NB4 (cell line): Measurements from ENCODE around the gene MBOAT2.

Source experiments
- DNase-seq: peaks from one replicate; pipeline ENCODE4 v3.0.0; 2010; ENCODE audit warnings: low read depth
- H3K4me3 ChIP-seq: one replicate; pipeline ENCODE4 v1.5.1; 2011; ENCODE audit warnings: mild to moderate bottlenecking, low read depth, low read length, moderate library complexity
- MYC ChIP-seq: IDR thresholded peaks from 2 replicates; pipeline ENCODE4 v1.6.1; 2011; ENCODE audit warnings: low read depth, low read length
- POLR2A ChIP-seq: IDR thresholded peaks from 2 replicates; pipeline ENCODE4 v1.6.1; 2011; ENCODE audit warnings: mild to moderate bottlenecking; ENCODE audit not compliant: insufficient read length; ENCODE audit errors: extremely low read depth
- TF ChIP-seq, protein P1 (sequence below): IDR thresholded peaks from 2 replicates; pipeline ENCODE4 v1.6.1; 2011; ENCODE audit warnings: low read depth, low read length
- TF ChIP-seq, protein P2 (sequence below): IDR thresholded peaks from one replicate; pipeline ENCODE4 v1.5.1; 2012; ENCODE audit warnings: low read depth, low read length

MBOAT2 gene

DNA sequence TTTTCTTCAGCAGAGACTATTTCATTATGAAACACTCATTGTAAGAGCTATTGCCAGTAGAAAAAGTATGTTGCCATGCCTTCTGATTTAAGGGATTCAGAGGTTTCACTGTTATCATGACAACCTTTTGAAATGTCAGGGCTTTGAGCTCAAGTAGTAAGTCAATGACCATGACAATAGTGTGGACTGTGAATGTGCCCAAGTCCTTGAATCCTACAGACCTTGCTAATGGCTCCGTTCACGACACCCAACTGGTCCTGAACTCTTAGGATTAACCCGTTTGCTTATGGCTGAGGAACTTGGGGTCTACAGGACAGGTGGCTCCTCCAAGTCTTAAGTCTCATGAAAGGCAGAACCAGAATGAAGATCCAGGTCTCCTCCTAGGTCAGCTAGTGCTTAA lies 148.5 kb downstream of the MBOAT2 start:
- no peak overlapping the region for H3K4me3 ChIP-seq
- TF ChIP-seq MYC (no peak), POLR2A (no peak)
- TF ChIP-seq, protein P1, sequence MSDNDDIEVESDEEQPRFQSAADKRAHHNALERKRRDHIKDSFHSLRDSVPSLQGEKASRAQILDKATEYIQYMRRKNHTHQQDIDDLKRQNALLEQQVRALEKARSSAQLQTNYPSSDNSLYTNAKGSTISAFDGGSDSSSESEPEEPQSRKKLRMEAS = no peak
- TF ChIP-seq, protein P2, sequence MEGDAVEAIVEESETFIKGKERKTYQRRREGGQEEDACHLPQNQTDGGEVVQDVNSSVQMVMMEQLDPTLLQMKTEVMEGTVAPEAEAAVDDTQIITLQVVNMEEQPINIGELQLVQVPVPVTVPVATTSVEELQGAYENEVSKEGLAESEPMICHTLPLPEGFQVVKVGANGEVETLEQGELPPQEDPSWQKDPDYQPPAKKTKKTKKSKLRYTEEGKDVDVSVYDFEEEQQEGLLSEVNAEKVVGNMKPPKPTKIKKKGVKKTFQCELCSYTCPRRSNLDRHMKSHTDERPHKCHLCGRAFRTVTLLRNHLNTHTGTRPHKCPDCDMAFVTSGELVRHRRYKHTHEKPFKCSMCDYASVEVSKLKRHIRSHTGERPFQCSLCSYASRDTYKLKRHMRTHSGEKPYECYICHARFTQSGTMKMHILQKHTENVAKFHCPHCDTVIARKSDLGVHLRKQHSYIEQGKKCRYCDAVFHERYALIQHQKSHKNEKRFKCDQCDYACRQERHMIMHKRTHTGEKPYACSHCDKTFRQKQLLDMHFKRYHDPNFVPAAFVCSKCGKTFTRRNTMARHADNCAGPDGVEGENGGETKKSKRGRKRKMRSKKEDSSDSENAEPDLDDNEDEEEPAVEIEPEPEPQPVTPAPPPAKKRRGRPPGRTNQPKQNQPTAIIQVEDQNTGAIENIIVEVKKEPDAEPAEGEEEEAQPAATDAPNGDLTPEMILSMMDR = no peak
- DNase-seq = no peak

DNA sequence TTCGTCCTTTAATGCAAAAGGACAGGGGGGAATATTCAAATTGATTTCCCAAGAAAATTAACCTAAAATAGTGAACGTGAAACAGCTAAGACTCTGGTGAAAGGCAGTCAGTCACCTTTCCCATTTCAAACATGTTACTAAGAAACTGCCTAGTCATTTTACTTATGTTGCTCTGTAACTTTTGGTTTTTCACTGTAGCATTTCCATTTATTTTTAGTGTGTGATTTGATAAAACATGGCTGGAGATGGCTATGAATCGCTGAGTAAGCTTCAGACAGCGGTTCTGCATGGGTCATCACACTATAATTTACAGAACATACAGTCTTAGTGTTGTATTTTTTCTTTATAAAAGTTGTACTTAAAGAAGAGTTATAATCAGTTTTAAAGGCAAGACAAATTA lies 150.1 kb downstream of the MBOAT2 start:
- no peak for DNase-seq
- TF ChIP-seq, protein P1 = no peak

DNA sequence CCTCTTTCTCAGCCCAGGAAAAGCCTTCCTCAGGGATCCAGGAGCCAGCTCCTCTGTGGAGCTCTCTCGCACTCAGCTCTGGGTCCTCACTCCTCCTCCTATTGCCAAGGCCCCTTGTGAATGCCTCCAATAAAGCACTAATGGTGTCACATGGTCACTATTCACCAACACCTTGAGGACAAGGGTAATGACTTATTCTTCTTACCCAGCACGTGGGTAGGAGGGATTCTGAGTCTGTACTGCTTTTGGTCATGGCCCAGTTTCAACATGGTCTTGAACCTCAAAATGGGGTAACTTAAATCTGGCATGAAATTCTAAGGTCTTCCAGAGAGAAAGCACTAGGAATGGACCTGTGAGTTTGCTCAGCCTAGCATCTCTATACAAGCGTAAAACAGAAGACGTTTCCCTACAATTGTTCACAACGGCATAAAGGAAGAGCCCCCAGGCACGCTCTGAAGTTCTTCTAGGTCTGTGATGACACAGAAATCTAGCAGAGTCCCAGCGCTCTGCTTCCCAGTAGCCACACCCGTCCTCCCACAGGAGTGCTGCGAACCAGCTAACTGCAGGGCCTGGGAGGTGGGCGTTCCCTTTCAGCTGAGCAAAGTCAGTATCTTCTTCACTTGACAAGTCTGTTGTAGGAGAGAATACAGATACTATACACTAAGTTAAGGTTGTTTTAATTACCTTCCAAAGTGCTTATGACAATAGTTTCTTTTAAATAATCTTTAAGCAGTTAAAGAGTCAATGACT lies 151.5 kb downstream of the MBOAT2 start:
- DNase-seq = no peak
- TF ChIP-seq MYC (no peak), POLR2A (no peak)
- TF ChIP-seq, protein P1 = no peak
- TF ChIP-seq, protein P2 = no peak

More for the DNA sequence above, 150.1 kb downstream of the MBOAT2 start:
- no peak overlapping the region for H3K4me3 ChIP-seq

DNA sequence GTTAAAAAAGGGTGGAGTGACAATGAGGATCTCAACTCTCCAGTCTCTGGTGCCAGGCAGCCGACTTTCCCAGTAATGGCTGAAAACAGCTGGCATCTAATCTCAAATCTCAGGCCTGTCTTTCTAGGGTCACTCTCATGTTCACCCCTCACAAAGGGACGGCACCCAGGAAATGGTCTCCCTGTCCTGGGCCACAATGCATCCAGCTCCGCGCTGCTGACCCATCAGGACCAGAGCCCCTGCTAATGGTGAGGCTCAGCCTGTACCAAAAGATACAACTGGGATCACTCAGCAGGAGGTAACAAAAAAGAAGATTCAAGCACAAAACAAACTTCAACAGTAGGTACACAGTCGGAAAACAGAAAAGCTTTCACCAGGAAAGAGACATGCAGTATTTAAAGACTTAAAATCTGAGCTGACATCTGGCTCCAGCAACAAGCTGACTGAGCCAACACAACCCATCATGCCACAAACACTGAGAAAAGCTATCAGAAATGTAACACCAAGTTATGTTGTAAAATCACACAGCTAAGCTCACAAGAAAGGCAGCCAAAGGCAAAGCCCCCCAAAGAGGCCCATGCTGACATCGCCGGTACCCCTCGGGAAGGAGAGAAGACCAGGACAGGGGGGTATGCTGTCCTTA lies 152.5 kb downstream of the MBOAT2 start:
- TF ChIP-seq POLR2A (no peak), MYC (no peak)
- TF ChIP-seq, protein P1 = no peak
- TF ChIP-seq, protein P2 = no peak
- DNase-seq = no peak
- H3K4me3 ChIP-seq = no peak overlapping the region

More for the DNA sequence above, 151.5 kb downstream of the MBOAT2 start:
- H3K4me3 ChIP-seq = no peak overlapping the region

DNA sequence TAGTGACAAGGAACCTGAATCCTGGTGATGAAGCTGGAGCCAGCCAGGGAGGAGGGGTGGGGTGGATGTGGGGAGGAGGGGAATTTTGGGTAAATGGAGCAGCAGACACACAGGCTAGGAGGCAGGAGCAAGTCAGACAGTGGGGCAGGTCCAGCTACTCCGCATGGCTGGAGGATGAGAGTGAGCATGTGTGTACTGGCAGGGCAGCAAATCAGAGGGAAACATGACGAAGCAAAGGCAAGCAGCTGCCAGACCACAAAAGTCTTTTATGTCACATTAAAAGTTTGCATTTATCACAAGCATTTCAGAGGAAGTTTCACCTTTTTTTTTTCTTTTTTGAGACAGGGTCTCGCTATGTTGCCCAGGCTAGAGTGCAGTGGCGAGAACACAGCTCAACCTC lies 154.2 kb downstream of the MBOAT2 start:
- DNase-seq = no peak
- TF ChIP-seq MYC (no peak), POLR2A (no peak)
- TF ChIP-seq, protein P2 = no peak
- TF ChIP-seq, protein P1 = no peak
- H3K4me3 ChIP-seq = no peak overlapping the region
